Cerebellar cortex (tissue), 1 donor: ENCODE data around the gene TSPAN31.
A peak's percentile ranks its signal among the peaks of the same experiment; 100 is the strongest.
"Not testable (repeated sequence)": the region's sequence is repeated elsewhere in the genome, so short reads cannot be mapped to it uniquely, and the experiment has no call there.

Experiments
- DNase-seq: peaks from one replicate; pipeline ENCODE4 v3.0.0-alpha.2; 2015; ENCODE audit warnings: low spot score

Gene TSPAN31

DNA sequence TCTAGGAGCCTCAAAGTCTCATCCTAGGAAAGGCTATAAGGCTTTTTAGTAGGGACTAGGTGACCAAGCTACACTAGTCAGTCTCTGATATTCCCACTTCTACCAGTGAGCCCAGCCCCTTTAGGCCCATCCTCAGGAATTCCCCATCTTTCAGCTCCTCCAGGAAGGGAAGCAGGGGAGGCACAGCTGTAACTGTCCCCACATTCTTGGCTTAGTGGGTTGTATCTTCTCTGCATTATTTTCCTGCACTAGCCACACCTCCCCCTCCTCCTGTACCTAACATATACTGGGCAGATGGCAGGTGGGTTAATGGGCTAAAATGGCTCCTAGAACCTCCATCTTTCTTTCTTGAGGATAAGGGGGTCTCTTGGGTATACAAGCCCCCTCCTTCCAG, 22.5 kb downstream of the TSPAN31 start:
- no peak for DNase-seq

- DNase-seq: no peak
Observed at GRCh38 chr12:57767876-57768275, 23.0 kb downstream of the TSPAN31 start.

DNA sequence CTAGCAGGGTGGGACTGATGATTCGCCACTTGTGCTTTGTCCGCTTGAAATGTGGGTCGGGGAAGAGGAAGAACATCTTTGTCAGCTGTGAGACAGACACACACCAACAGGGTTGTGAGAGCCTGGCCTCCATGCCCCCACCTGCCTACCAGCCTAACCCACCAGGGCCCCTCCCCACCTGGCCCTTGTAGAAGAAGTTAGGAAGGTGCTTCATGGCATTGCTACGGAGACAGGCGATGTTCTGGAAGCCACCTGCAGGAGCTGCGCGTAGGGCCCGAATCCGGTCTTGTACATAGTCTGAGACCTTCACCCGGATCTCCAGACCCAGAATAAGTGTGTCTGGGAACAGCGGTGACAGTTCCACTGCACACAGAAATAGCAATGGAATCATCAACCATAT, 24.8 kb downstream of the TSPAN31 start:
- DNase-seq: no peak

DNA sequence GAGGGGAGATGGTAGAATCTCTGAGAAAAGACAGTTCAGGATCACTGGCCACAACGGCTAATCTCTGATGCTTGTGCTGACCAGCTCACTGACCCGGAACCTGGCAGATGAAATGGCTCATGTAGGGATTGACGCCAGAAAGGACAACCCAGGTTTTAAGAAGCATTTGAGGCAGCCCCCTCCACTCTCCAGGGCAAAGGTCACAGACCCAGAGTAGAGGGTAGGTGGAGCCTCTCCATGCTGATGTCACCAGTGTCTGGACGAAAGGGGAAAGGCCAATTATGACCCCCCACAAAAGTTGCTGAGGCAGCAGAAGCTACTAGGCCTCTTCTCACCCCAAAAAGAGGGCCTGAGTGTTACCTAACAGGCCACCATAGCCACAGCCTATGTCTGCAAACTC, 25.9 kb downstream of the TSPAN31 start:
- DNase-seq: no peak

DNA sequence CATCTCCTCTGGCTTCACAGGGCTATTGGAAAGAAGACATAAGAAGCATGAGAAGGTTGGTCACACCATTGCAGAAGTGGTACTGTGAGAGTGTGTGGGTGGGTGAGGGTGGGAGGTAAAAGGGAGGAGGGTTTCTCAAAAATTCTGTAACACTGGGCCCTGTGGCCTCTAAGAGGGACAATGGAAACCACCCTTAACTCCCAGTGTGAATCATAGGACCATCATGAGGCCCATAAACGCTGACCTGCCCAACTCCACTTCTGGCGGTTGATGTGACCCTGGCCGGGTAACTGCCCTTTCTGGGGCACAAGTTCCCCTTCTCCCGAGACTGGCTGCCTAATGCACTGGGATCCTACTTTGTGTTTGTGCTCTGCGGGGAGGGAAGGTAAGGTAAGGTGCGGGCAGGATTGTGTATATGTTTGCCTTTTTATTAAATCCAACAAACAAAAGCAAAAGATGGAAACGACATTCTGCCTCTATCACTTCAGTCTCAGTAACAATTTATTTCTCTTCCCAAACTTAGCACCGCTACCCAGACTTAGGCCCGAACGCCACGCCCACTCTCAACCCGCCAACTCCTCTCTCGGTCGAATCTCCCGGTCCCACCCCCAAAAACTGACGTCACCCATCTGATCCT, 26.5 kb downstream of the TSPAN31 start:
- peak; percentile 89 for DNase-seq

DNA sequence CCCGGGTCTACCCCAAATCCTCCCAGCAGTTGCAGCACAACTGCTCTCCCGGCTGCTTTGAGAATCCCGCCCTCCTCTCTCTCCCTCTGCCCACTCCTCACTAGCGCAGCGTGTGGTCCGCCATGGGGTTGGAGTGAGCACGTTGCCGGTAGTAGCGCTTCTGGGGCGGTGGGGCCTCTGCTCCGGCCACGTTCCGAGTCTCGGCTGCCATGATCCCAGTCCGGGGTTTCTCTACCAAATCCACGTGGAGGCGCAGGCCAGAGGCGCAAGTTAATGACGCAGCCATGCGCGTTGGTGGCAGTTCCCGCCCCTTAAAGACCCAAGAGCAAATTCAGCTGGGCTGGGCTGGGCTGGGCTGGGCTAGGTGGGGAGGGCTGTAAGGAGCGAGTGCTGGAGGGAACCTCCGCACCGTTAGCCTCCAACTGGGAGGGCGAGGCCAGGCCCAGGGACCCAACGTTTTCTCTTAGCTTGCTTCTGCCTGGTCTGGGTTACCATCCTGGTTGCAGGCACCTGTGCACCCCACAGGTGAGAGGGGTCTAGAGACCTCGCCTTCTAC, 27.1 kb downstream of the TSPAN31 start, which contains the start of gene METTL1:
Gene METTL1 (minus strand): TSS at position 233 of the 556 bp plus-strand sequence. CDS start 22 bp downstream, at position 211.
- peak; percentile 98 for DNase-seq

- DNase-seq: no peak
Observed at GRCh38 chr12:57772429-57773322, 27.8 kb downstream of the TSPAN31 start, which contains the start of gene EEF1AKMT3. Gene EEF1AKMT3, plus strand, starts transcription at chr12:57772614. Its CDS starts 111 bp downstream, at chr12:57772725.

DNA sequence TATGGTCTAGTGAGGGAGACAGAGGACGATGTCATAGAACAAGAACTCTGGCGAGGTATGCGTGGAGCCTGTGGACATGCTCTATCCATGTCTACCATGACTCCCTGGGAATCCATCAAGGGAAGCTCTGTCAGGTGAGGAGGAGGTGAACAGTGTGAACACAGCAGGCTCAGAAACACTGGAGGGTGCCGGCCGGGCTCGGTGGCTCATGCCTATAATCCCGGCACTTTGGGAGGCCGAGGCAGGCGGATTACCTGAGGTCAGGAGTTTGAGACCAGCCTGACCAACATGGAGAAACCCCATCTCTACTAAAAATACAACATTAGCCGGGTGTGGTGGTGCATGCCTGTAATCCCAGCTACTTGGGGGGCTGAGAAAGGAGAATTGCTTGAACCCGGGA, 29.8 kb downstream of the TSPAN31 start:
- DNase-seq: not testable (repeated sequence)

GRCh38 chr12:57775044-57775443, 30.2 kb downstream of the TSPAN31 start:
- no peak for DNase-seq

DNA sequence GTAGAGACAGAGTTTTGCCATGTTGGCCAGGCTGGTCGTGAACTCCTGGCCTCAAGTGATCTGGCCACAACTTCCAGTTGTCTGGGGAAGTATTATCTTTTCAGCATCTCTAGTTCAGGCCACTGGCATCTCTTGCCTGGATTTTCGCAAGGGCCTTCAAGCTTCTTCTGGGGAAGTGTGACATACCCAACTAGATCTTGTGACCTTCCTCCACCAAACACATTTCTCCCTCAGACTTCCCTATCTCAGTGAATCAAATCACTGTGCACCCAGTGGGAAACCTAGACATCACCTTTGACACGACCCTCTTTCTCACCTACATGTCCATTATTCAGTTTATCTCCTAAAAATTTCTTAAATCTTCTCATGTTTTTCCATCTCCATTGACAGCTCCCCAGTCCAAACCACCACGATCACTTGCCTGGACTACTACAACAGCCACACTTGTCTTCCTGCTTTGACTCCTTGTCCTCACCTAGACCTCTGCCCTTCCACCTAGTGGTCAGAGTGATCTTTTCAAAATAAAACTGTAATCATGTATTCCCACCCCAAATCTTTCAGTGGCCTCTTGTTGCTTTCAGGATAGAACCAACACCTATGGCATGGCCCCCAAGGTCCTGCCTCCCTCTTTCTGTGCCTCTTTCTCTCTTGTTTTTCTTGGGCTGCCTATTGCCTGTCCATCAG, 30.9 kb downstream of the TSPAN31 start:
- DNase-seq: no peak

GRCh38 chr12:57776247-57776587, 31.4 kb downstream of the TSPAN31 start:
- no peak for DNase-seq

DNA sequence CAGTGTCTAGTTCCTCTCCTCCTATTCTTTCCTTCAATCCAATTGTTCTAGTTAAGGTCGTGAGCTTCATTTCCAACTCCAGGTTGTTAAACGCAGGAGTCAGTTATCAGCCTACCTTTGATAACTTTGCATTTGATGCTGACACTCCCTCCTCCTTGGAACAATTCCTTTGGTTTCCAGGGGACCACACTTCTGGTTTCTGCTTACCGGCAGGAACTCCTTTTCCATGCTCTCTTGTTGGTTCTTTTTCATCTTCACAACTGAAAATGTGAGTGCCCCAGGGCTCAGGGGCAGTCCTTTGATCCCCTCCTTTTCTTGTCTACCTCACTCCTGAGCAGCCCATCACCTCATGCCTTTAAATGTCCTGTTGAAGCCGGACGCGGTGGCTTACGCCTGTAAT, 32.5 kb downstream of the TSPAN31 start:
- DNase-seq: no peak

- no peak for DNase-seq
Observed at GRCh38 chr12:57777911-57778310, 33.1 kb downstream of the TSPAN31 start.

- DNase-seq: no peak
Observed at GRCh38 chr12:57779736-57780135, 34.9 kb downstream of the TSPAN31 start.

GRCh38 chr12:57780284-57780897, 35.6 kb downstream of the TSPAN31 start:
- no peak for DNase-seq

DNA sequence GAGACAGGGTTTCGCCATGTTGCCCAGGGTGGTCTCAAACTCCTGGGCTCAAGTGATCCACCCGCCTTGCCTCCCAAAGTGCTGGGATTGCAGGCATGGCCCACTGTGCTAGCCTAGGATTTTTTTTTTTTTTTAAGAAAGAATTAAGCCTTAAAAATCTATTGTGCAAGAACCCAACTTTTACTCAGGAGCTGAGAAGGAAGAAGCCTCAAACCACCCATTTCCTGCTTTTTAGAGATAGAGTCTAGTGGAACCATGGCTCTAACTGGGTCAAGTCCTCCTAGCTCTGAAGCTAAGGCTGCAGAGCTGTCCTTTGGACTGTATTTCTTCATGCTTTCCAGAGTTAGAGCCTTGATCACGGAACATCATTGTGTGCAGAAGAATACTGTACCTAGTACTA, 36.4 kb downstream of the TSPAN31 start:
- DNase-seq: no peak

GRCh38 chr12:57781801-57782200, 37.0 kb downstream of the TSPAN31 start:
- DNase-seq: no peak

- no peak for DNase-seq
Observed at GRCh38 chr12:57782243-57782607, 37.4 kb downstream of the TSPAN31 start.

GRCh38 chr12:57782608-57783465, 38.0 kb downstream of the TSPAN31 start, which contains the start of gene TSFM:
Gene TSFM, plus strand, starts transcription at chr12:57782787. Its CDS starts 15 bp downstream, at chr12:57782802.
- peak; percentile 94 for DNase-seq

- no peak for DNase-seq
Observed at GRCh38 chr12:57783466-57783801, 38.6 kb downstream of the TSPAN31 start.

- DNase-seq: no peak
Observed at GRCh38 chr12:57783861-57784260, 39.0 kb downstream of the TSPAN31 start.
